DOHH2 (cell line): ENCODE data around the gene CDH12.

Source experiments
- H3F3A ChIP-seq: fragments of 200-600 bp; sonication (generic), shearing (Covaris generic); 2 replicates; pipeline ENCODE4 v1.6.0; 2016; ENCODE audit warnings: antibody characterized with exemption, mild to moderate bottlenecking; ENCODE audit not compliant: control insufficient read depth, insufficient read depth
- H3K27ac ChIP-seq: fragments of 200-600 bp; sonication (generic); 2 replicates; pipeline ENCODE4 v1.5.1; 2014; ENCODE audit warnings: low read depth, mild to moderate bottlenecking, low read length, moderate library complexity
- H3K27me3 ChIP-seq: fragments of 200-600 bp; sonication (generic); 2 replicates; pipeline ENCODE4 v1.6.1; 2014; ENCODE audit warnings: mild to moderate bottlenecking, low read length, mixed read lengths; ENCODE audit not compliant: control insufficient read depth
- H3K36me3 ChIP-seq: fragments of 200-600 bp; sonication (generic); 2 replicates; pipeline ENCODE4 v1.6.1; 2014; ENCODE audit warnings: mild to moderate bottlenecking, low read length, moderate library complexity, mixed read lengths; ENCODE audit not compliant: control insufficient read depth
- H3K4me1 ChIP-seq: fragments of 200-600 bp; sonication (generic); 2 replicates; pipeline ENCODE4 v1.6.1; 2014; ENCODE audit warnings: mild to moderate bottlenecking, low read length, mixed read lengths; ENCODE audit not compliant: control insufficient read depth
- H3K4me2 ChIP-seq: fragments of 200-600 bp; sonication (generic); 2 replicates; pipeline ENCODE4 v1.6.0; 2014; ENCODE audit warnings: mild to moderate bottlenecking, low read length, moderate library complexity
- H3K4me3 ChIP-seq: fragments of 200-600 bp; sonication (generic); 2 replicates; pipeline ENCODE4 v1.5.1; 2014; ENCODE audit warnings: mild to moderate bottlenecking, low read length, mixed read lengths
- H3K79me2 ChIP-seq: fragments of 200-600 bp; sonication (generic); 2 replicates; pipeline ENCODE4 v1.6.1; 2014; ENCODE audit warnings: mild to moderate bottlenecking, low read length, mixed read lengths; ENCODE audit not compliant: control insufficient read depth
- H3K9me2 ChIP-seq: fragments of 200-600 bp; sonication (generic); replicated peaks from 2 replicates; pipeline ENCODE4 v1.6.1; 2014; ENCODE audit warnings: mild to moderate bottlenecking, low read length, mixed read lengths; ENCODE audit not compliant: control insufficient read depth
- H3K9me3 ChIP-seq: fragments of 200-600 bp; sonication (generic); 2 replicates; pipeline ENCODE4 v1.6.1; 2014; ENCODE audit warnings: antibody characterized with exemption, low read length, mixed read lengths; ENCODE audit not compliant: control insufficient read depth, insufficient read depth
- H4K20me1 ChIP-seq: fragments of 200-600 bp; sonication (generic); 2 replicates; pipeline ENCODE4 v1.6.0; 2014; ENCODE audit warnings: low read depth, mild to moderate bottlenecking, antibody characterized with exemption, low read length, moderate library complexity; ENCODE audit not compliant: control insufficient read depth, insufficient read depth
- CTCF ChIP-seq: fragments of 200-600 bp; sonication (generic); IDR thresholded peaks from one replicate; pipeline ENCODE4 v1.5.1; 2014; ENCODE audit warnings: antibody characterized with exemption, mild to moderate bottlenecking, low read depth, low read length; ENCODE audit not compliant: poor library complexity, severe bottlenecking
- EZH2phosphoT487 ChIP-seq: fragments of 200-600 bp; sonication (generic); IDR thresholded peaks from 2 replicates; pipeline ENCODE4 v1.6.1; 2017; ENCODE audit warnings: borderline replicate concordance, mild to moderate bottlenecking, antibody characterized with exemption, low read length, moderate library complexity, mixed read lengths

CDH12 gene

GRCh38 chr5:21858441-21858840 is 994.7 kb downstream of the CDH12 start:
- Histone ChIP-seq H3F3A (no peaks in the 10 kb centered on the region), H3K9me2 (no peaks in the 10 kb centered on the region), H4K20me1 (no peaks in the 10 kb centered on the region), H3K27ac (no peak overlapping the region), H3K36me3 (no peaks in the 10 kb centered on the region), H3K4me2 (no peak overlapping the region), H3K27me3 (no peaks in the 10 kb centered on the region), H3K4me1 (no peaks in the 10 kb centered on the region), H3K79me2 (no peaks in the 10 kb centered on the region), H3K4me3 (no peak overlapping the region), H3K9me3 (no peaks in the 10 kb centered on the region)
- TF ChIP-seq CTCF: no peak
- no peak for TF ChIP-seq EZH2phosphoT487

- Histone ChIP-seq H3K36me3 (no peaks in the 10 kb centered on the region), H3K27me3 (no peaks in the 10 kb centered on the region), H3K79me2 (no peaks in the 10 kb centered on the region), H3K4me1 (no peaks in the 10 kb centered on the region), H3K27ac (no peak overlapping the region), H3K9me2 (no peaks in the 10 kb centered on the region), H3K9me3 (no peaks in the 10 kb centered on the region), H4K20me1 (no peaks in the 10 kb centered on the region), H3K4me2 (no peak overlapping the region), H3K4me3 (no peak overlapping the region), H3F3A (no peaks in the 10 kb centered on the region)
- no peak for TF ChIP-seq CTCF
- no peak for TF ChIP-seq EZH2phosphoT487
These were observed 996.2 kb downstream of the CDH12 start for GRCh38 chr5:21856987-21857386.

GRCh38 chr5:21847300-21847699 is 1005.8 kb downstream of the CDH12 start:
- H3K27me3 ChIP-seq: no peaks in the 10 kb centered on the region
- no peak overlapping the region for H3K27ac ChIP-seq

More at GRCh38 chr5:21847300-21847699, 1005.8 kb downstream of the CDH12 start:
- no peaks in the 10 kb centered on the region for H3K79me2 ChIP-seq
- no peaks in the 10 kb centered on the region for H3F3A ChIP-seq
- H4K20me1 ChIP-seq: no peaks in the 10 kb centered on the region
- H3K9me2 ChIP-seq: no peaks in the 10 kb centered on the region
- H3K4me2 ChIP-seq: no peak overlapping the region
- no peaks in the 10 kb centered on the region for H3K4me1 ChIP-seq
- no peaks in the 10 kb centered on the region for H3K36me3 ChIP-seq
- no peak overlapping the region for H3K4me3 ChIP-seq
- H3K9me3 ChIP-seq: no peaks in the 10 kb centered on the region
- TF ChIP-seq EZH2phosphoT487: no peak
- no peak for TF ChIP-seq CTCF
